Astrocyte (in vitro differentiated cells and primary cell): ENCODE measurements around the gene HPN.

Experiments used
- CTCF ChIP-seq: IDR thresholded peaks from 2 replicates; pipeline ENCODE4 v1.5.1; 2011; ENCODE audit warnings: low read depth, mild to moderate bottlenecking, inconsistent platforms, low read length, moderate library complexity; ENCODE audit not compliant: insufficient read depth
- EZH2 ChIP-seq: IDR thresholded peaks from 2 replicates; pipeline ENCODE4 v1.6.1; 2012; ENCODE audit warnings: mild to moderate bottlenecking, low read length, inconsistent platforms; ENCODE audit not compliant: insufficient read depth

- TF ChIP-seq CTCF (no peak), EZH2 (no peak)
These were observed 44.9 kb downstream of the HPN start for GRCh38 chr19:35086455-35086854.
